SH-SY5Y (cell line): ENCODE measurements around the gene TGFBR1.

Source experiments
- GATA2 ChIP-seq: IDR thresholded peaks from 2 replicates; pipeline ENCODE4 v1.6.1; 2011; ENCODE audit warnings: mild to moderate bottlenecking, low read depth, low read length
- GATA3 ChIP-seq: IDR thresholded peaks from 2 replicates; pipeline ENCODE4 v1.6.1; 2011; ENCODE audit warnings: low read depth, mild to moderate bottlenecking, low read length, moderate library complexity

DNA sequence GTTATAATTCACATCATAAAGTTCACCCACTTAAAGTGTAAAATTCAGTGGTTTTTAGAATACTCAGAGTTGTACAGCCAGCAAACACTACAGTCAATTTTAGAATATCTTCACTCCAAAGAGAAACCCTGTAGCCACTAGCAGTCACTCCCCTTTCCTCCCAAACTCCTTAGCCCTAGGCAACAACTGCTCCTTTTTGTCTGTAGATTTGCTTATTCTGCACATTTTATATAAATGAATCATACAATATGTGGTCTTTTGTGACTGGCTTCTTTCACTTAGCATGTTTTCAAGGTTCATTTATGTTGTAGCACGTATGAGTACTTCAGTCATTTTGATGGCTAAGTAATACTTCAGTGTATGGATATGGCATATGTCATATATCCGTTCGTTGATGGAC, 38.7 kb downstream of the TGFBR1 start:
- TF ChIP-seq GATA3, result no peak
- no peak for TF ChIP-seq GATA2
